ENCODE results near the gene PALM2AKAP2. TPM values are rescaled to one million over a fixed set of nuclear protein-coding genes. Genes with fewer than 3 reads are reported as not detected.

PALM2AKAP2 gene
- total and polyA plus RNA-seq, 10 of the 15 experiments (the other 5 are each of a cell fraction or from before 2014, with no cell fraction given), result 0.01 TPM; not detected in 9

- Histone ChIP-seq H3K4me2 (ENCODE audit: control insufficient read depth, insufficient read depth) (no peak overlapping the region), H3K9ac (ENCODE audit: control insufficient read depth, insufficient read depth, low read length) (no peak overlapping the region), H3K4me3 (no peak overlapping the region), H3K27me3 (replicated peaks in 1 of 2; ENCODE audit: control insufficient read depth in 2 of 2, insufficient read depth in 2 of 2, low read length in 1 of 2) (peaks cover 0 to 3% of the 10 kb centered on the region in 2 experiments; a peak in 2 of 4 replicates), H3K9me3 (replicated peaks; ENCODE audit: control insufficient read depth, insufficient read depth, low read length) (no peaks in the 10 kb centered on the region), H3K36me3 (ENCODE audit: control insufficient read depth in 2 of 2, insufficient read depth in 2 of 2, low read length in 1 of 2) (no peaks in the 10 kb centered on the region), H3K27ac (ENCODE audit: control insufficient read depth, insufficient read depth) (no peak overlapping the region), H2AFZ (ENCODE audit: control insufficient read depth, low read depth, low read length) (no peak overlapping the region), H3K4me1 (ENCODE audit: control insufficient read depth, insufficient read depth, low read length) (no peaks in the 10 kb centered on the region), H3K79me2 (ENCODE audit: control insufficient read depth, insufficient read depth, low read length) (no peaks in the 10 kb centered on the region), H4K20me1 (ENCODE audit: control insufficient read depth, insufficient read depth) (no peaks in the 10 kb centered on the region)
- RAD21 ChIA-PET (ENCODE audit: unreplicated experiment), result no interaction called here
- no TSS peak for BruUV-seq (replicated peaks)
- POLR2A ChIA-PET, result no interaction called here
- CTCF ChIA-PET, result no interaction called here
- 37% methylated on average over 2 of the region's 2 CpGs for WGBS (ENCODE audit: insufficient coverage, insufficient replicate concordance, low lambda C conversion rate, missing lambda C conversion rate)
- in situ Hi-C loops (cut with MboI), result no loop called here
- FAIRE-seq (no peak), DNase-seq (ENCODE audit: low read depth, low spot score) (no peak), ATAC-seq (no peak)
- SMC1A ChIA-PET (ENCODE audit: uncharacterized antibody, unreplicated experiment), result interaction anchor here (0.5 to 1.3 kb wide), 3 partner anchors 8 to 455 kb away, joined by 3 read pairs; no protein-coding TSS in a partner anchor
- no peak for TF ChIP-seq SREBF1 (IDR thresholded peaks at IDR 0.05; ENCODE audit: low read length)
- no peak for TF ChIP-seq CHD2 (IDR thresholded peaks at IDR 0.05; ENCODE audit: borderline replicate concordance, low read depth, low read length)
- TF ChIP-seq IKZF2 (IDR thresholded peaks at IDR 0.05), result no peak
- no peak for TF ChIP-seq ZNF384 (IDR thresholded peaks at IDR 0.05; ENCODE audit: borderline replicate concordance, low read depth, low read length)
- no peak for TF ChIP-seq BCL11A (IDR thresholded peaks at IDR 0.05; ENCODE audit: low read depth, low read length)
- TF ChIP-seq BRCA1 (IDR thresholded peaks at IDR 0.05; ENCODE audit: low read depth, low read length), result no peak
- TF ChIP-seq BCL3 (IDR thresholded peaks at IDR 0.05; ENCODE audit: borderline replicate concordance, insufficient read depth, low read depth, low read length, poor library complexity, severe bottlenecking), result no peak
- intact Hi-C loops (cut with micrococcal nuclease; ENCODE audit: unreplicated experiment), result no loop called here
Measured at GRCh38 chr9:109765278-109765677, 14.7 kb upstream of the PALM2AKAP2 start.

- no peak overlapping the region for H3K4me3 ChIP-seq
- ChIA-PET SMC1A (ENCODE audit: uncharacterized antibody, unreplicated experiment) (interaction anchor here (1.2 to 1.3 kb wide), 2 partner anchors 8 to 32 kb away, joined by 3 read pairs; no protein-coding TSS in a partner anchor), CTCF (no interaction called here), POLR2A (no interaction called here), RAD21 (ENCODE audit: unreplicated experiment) (no interaction called here)
- no peaks in the 10 kb centered on the region for H3K4me1 ChIP-seq (ENCODE audit: control insufficient read depth, insufficient read depth, low read length)
- no TSS peak for BruUV-seq (replicated peaks)
- TF ChIP-seq RELB (IDR thresholded peaks at IDR 0.05; ENCODE audit: low read depth) (no peak), ZNF592 (IDR thresholded peaks at IDR 0.05) (no peak), TAF1 (IDR thresholded peaks at IDR 0.05; ENCODE audit: borderline replicate concordance, low read depth, low read length) (no peak), CBX3 (IDR thresholded peaks at IDR 0.05; ENCODE audit: borderline replicate concordance, low read depth) (no peak)
- WGBS (ENCODE audit: insufficient coverage, insufficient replicate concordance, low lambda C conversion rate, missing lambda C conversion rate), result 38% methylated on average over 3 of the region's 3 CpGs
- H3K9me3 ChIP-seq (replicated peaks; ENCODE audit: control insufficient read depth, insufficient read depth, low read length), result no peaks in the 10 kb centered on the region
- DNase-seq (ENCODE audit: low read depth, low spot score) (no peak), ATAC-seq (no peak), FAIRE-seq (no peak)
- no peaks in the 10 kb centered on the region for H3K79me2 ChIP-seq (ENCODE audit: control insufficient read depth, insufficient read depth, low read length)
- H3K27me3 ChIP-seq (replicated peaks in 1 of 2; ENCODE audit: control insufficient read depth in 2 of 2, insufficient read depth in 2 of 2, low read length in 1 of 2), result peaks cover 0 to 3% of the 10 kb centered on the region in 2 experiments; a peak in 2 of 4 replicates
- H3K27ac ChIP-seq (ENCODE audit: control insufficient read depth, insufficient read depth), result no peak overlapping the region
- no peak overlapping the region for H2AFZ ChIP-seq (ENCODE audit: control insufficient read depth, low read depth, low read length)
- no peak overlapping the region for H3K4me2 ChIP-seq (ENCODE audit: control insufficient read depth, insufficient read depth)
- H3K36me3 ChIP-seq (ENCODE audit: control insufficient read depth in 2 of 2, insufficient read depth in 2 of 2, low read length in 1 of 2), result no peaks in the 10 kb centered on the region
- in situ Hi-C loops (cut with MboI) (no loop called here), intact Hi-C loops (cut with micrococcal nuclease; ENCODE audit: unreplicated experiment) (no loop called here)
- H4K20me1 ChIP-seq (ENCODE audit: control insufficient read depth, insufficient read depth), result no peaks in the 10 kb centered on the region
- H3K9ac ChIP-seq (ENCODE audit: control insufficient read depth, insufficient read depth, low read length), result no peak overlapping the region
Measured at GRCh38 chr9:109765830-109766229, 14.2 kb upstream of the PALM2AKAP2 start.
